Activated T-cell treated with anti-CD3 and anti-CD28 coated beads, Interleukin-2, amount 50 U/mL, for 4 hours (primary cell): ENCODE measurements around the gene SEMA6A. TPM values are rescaled to one million over a fixed set of nuclear protein-coding genes. Genes with fewer than 3 reads are reported as not detected.

Experiments used
- ATAC-seq, 2 donors: fragments of 200-7000 bp; cut with Tn5 transposase; one replicate each; pipeline ENCODE4 v1.10.0; 2021
- DNase-seq: peaks from one replicate; pipeline ENCODE4 v3.0.0-alpha.2; 2020
- H3K27me3 Mint-ChIP-seq: one replicate; pipeline ENCODE4 v1.8.0; 2021; ENCODE audit warnings: low read depth, mixed read lengths
- H3K36me3 Mint-ChIP-seq: one replicate; pipeline ENCODE4 v1.8.0; 2022; ENCODE audit warnings: mixed read lengths; ENCODE audit not compliant: insufficient read depth
- H3K4me1 Mint-ChIP-seq: one replicate; pipeline ENCODE4 v1.8.0; 2021; ENCODE audit warnings: low read depth, mixed read lengths
- H3K4me3 Mint-ChIP-seq: one replicate; pipeline ENCODE4 v1.8.0; 2021; ENCODE audit warnings: mild to moderate bottlenecking, moderate library complexity, mixed read lengths
- H3K9me3 Mint-ChIP-seq: one replicate; pipeline ENCODE4 v1.8.0; 2021; ENCODE audit warnings: mixed read lengths
- total RNA-seq, 3 donors: library from RNA; stranded (reverse); gene quantifications; one replicate each; pipeline ENCODE4 v1.2.1, GENCODE V29; 2021

Gene SEMA6A
- total RNA-seq, 3 donors from 2014 or later, result 0.92 to 2.1 (median 1.1) TPM

DNA sequence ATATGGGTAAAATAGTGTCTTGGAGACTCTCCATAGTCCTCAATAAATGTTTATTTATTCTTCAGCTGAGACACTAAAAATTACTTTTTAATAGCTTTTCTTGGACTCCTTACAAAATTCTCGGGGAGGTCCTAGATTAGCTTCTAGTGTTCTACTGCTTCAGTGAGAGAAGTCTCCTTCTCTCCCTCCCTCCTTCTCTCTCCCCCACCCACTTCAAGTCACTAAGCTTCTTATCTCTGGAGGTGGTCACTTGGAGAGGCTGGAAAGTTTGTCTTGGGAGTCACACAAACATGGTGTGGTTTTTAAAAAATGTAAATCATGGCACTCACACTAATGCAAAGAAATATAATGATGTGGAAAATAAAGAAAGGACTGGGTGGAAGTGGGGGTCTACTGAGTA, 64.1 kb downstream of the SEMA6A start:
- ATAC-seq (no peak), DNase-seq (no peak)
- Mint-ChIP-seq H3K36me3 (peaks cover 3% of the 10 kb centered on the region), H3K4me1 (no peaks in the 10 kb centered on the region), H3K4me3 (no peak overlapping the region), H3K27me3 (no peaks in the 10 kb centered on the region), H3K9me3 (peaks cover 4% of the 10 kb centered on the region)

DNA sequence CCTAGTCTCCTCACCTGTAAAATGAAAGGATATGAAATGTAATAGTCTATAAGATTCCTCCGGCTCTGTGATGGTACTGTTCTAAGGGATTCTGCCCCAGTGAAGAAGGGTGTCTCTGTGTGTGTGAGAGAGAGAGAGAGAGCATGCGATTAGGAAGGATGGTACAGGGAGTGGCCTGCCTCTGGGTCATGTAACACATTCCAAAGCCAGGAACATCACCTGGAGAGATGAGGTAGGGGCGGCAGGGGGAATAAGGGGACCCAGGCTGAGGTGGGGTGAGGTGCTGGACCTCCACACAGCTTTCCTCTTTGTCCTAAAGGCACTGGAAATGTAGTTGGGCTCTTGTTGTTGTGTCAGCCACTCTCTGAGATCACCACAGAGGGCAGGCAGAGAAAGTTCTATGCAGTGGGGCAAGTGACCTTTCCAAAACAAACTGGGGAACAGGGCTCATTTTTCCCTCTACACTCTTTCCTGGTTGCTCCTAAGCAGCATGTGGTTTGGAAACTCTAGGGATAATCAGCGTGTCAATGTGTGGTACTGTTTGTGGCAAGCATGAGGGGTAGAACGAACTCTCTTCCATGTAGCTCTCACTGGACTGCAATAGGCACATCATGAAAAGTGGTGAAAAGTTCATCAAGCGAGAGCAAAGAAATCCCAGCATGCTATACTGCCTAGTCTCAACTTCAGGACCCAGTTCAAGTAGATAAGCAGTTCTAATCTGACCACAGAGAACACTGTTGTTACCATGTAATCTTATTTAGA, 65.0 kb downstream of the SEMA6A start:
- Mint-ChIP-seq H3K9me3 (peaks cover 4% of the 10 kb centered on the region), H3K4me3 (no peak overlapping the region), H3K27me3 (no peaks in the 10 kb centered on the region), H3K36me3 (peaks cover 3% of the 10 kb centered on the region), H3K4me1 (no peaks in the 10 kb centered on the region)
- DNase-seq, result no peak
- no peak for ATAC-seq

DNA sequence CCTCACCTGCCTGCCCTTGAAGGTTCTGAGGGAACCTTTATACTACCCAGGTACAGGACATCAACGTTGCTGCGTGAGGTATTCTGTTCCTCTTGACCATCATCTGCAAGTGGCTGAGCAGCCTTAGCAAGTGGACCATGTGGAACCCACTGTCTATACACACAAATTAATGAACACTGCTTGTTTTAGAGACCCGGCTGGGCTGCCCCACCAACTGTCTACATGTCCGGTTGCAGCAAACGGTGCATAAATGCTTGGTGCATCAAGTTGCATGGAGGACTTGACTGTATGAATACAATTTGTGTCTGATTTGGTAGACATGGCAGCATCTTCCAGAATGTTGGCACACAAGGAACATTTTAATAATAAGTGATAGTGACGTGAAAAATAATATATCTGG, 65.8 kb downstream of the SEMA6A start:
- Mint-ChIP-seq H3K36me3 (peaks cover 3% of the 10 kb centered on the region), H3K4me1 (no peaks in the 10 kb centered on the region), H3K4me3 (no peak overlapping the region), H3K9me3 (peaks cover 4% of the 10 kb centered on the region), H3K27me3 (no peaks in the 10 kb centered on the region)
- no peak for ATAC-seq
- DNase-seq, result no peak

DNA sequence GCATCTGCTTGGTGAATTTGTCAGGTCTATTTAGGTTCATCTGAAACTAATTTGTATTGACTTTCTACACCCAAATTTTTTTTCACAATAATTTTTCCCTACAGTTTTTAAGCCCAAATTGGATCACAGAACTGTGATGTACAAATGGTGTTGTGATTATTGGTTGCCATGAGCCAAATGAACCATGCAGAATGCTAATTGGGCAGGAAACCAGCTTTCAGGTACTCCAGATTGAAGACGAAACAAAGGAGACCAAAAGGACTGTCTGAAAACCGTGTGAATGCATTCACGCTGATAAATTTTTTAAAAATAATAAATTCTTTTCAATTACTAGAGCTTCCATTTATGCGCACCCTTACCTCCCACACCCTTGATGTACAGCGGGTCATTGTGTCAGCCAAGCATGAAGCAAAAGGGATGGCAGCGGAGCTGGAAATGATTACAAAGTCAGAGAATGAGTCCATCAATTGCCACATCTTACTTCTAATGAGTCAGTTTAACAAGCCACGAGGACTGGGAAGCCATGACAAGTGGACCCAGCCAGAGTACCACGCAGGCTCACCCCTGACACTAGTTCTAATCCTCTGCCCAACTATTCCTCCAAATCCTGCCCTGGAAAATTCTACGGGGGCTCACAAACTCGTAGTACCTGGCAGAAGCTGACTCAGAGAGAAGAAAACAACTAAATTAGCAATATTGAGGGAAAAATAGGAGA, 66.5 kb downstream of the SEMA6A start:
- no peaks in the 10 kb centered on the region for H3K36me3 Mint-ChIP-seq
- no peak overlapping the region for H3K4me3 Mint-ChIP-seq
- no peak for ATAC-seq
- no peaks in the 10 kb centered on the region for H3K9me3 Mint-ChIP-seq
- no peaks in the 10 kb centered on the region for H3K4me1 Mint-ChIP-seq
- no peak for DNase-seq
- H3K27me3 Mint-ChIP-seq, result no peaks in the 10 kb centered on the region

DNA sequence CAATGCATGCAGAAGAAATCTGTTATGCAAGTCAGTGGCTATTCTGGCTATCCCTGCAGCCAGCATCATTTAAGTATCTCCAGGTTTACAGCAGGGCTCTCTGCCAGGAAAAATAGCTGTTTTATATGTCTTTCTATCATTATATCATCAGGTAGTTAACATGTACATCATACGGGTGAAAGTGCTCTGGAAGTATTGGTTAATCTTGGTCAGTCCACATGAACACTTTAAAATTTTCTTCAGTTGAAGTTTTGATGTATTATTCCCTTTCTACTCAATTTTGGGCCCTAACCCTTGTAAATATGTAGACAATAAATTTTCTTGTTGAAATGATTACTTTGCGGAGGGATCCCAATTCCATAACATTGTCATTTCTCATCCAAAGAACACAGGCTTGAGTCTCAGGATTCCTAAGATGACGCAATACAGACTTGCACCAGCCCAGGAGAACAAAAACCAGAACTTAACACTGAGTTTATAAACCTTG, 67.5 kb downstream of the SEMA6A start:
- DNase-seq (no peak), ATAC-seq (no peak)
- H3K27me3 Mint-ChIP-seq, result no peaks in the 10 kb centered on the region
- no peaks in the 10 kb centered on the region for H3K9me3 Mint-ChIP-seq
- H3K4me3 Mint-ChIP-seq, result no peak overlapping the region
- H3K4me1 Mint-ChIP-seq, result no peaks in the 10 kb centered on the region
- H3K36me3 Mint-ChIP-seq, result no peaks in the 10 kb centered on the region

DNA sequence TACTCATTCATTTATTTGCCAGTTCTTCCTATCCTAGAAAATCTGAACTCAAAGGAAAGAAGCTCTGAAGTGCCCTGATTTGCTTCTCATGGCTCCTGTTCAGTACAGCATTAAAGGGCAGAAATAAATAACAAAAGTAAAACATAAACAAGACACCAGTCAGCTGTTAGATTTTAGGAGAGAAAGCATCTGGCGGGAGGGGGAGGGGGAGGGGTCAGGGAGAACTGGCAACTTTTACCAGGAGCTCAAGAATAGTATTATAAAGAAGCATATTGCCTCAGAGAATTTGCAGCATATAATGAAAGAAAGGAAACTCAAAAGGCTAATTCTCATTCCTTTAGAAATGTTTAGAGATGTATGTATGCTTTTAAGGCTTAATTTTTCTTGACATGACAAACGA, 68.1 kb downstream of the SEMA6A start:
- Mint-ChIP-seq H3K9me3 (no peaks in the 10 kb centered on the region), H3K4me1 (no peaks in the 10 kb centered on the region), H3K36me3 (no peaks in the 10 kb centered on the region), H3K27me3 (no peaks in the 10 kb centered on the region), H3K4me3 (no peak overlapping the region)
- no peak for ATAC-seq
- no peak for DNase-seq

DNA sequence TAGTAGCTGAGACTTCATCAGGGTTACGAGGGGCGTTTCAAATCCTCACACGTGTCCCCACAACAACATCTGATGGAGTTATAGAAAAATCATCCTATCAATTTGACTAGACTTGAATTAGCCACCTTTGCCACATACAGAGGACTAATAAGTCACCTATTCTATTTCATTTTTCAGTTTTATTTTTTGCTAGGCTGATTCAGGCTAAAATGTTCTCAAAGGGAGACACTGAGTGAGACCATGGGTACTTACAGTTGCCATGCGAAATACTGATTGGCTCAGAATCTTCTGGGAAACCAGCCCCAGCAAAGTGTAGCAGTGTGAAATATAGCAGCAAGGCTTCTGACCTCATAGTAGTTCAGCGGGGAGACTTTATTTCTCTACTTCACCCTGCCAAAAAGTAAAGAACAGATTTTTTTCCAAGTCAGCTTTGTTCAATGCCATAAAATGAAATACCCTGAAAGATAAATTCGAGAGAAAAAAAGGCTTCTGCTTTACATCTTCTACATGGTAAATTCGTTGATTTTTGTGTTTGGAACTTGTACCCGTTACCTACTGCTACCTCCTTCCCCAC, 69.9 kb downstream of the SEMA6A start:
- Mint-ChIP-seq H3K36me3 (no peaks in the 10 kb centered on the region), H3K4me3 (no peak overlapping the region), H3K27me3 (no peaks in the 10 kb centered on the region), H3K9me3 (no peaks in the 10 kb centered on the region), H3K4me1 (no peaks in the 10 kb centered on the region)
- no peak for ATAC-seq
- no peak for DNase-seq

DNA sequence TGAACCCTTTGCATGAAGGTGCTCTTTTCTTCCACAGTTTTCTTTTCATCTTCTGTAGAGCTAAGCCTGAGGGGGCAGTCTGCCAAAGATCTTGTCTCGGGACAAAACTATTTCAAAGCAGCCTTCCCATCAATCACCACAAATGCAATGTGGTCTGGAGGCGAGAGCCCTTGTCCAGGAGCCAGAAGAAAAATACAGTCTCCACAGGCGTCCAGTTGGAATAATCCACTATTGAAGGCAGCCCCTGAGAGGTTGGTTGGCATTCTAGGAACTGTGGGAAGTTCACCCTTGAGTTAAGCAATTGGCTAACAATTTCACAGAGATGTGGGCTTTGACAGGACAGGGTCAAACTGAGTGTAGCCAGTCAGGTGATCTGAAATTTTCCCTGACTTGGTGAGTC, 72.0 kb downstream of the SEMA6A start:
- Mint-ChIP-seq H3K4me3 (no peak overlapping the region), H3K4me1 (no peaks in the 10 kb centered on the region), H3K9me3 (no peaks in the 10 kb centered on the region), H3K36me3 (no peaks in the 10 kb centered on the region), H3K27me3 (no peaks in the 10 kb centered on the region)
- no peak for ATAC-seq
- no peak for DNase-seq

DNA sequence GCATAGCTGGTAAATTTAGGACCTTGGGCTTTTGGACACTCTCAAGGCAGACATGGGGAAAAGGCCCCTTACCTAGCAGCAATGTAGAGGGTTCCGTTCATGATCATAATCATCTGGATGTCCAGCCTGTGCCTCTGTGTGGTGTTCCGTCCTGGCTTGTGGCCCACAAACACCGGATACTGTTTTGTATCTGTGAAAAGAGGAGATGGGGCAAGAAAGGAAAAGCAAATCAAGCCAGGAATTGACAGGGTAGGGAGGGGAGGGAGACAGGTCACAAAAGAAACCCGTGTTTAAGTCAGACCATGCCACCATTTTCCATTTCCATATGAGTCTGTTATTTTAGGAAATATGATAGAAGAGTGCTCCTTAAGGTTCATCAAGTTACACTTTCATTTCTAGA, 72.5 kb downstream of the SEMA6A start:
- ATAC-seq (no peak), DNase-seq (no peak)
- H3K36me3 Mint-ChIP-seq, result no peaks in the 10 kb centered on the region
- no peaks in the 10 kb centered on the region for H3K27me3 Mint-ChIP-seq
- no peaks in the 10 kb centered on the region for H3K4me1 Mint-ChIP-seq
- no peaks in the 10 kb centered on the region for H3K9me3 Mint-ChIP-seq
- H3K4me3 Mint-ChIP-seq, result no peak overlapping the region

DNA sequence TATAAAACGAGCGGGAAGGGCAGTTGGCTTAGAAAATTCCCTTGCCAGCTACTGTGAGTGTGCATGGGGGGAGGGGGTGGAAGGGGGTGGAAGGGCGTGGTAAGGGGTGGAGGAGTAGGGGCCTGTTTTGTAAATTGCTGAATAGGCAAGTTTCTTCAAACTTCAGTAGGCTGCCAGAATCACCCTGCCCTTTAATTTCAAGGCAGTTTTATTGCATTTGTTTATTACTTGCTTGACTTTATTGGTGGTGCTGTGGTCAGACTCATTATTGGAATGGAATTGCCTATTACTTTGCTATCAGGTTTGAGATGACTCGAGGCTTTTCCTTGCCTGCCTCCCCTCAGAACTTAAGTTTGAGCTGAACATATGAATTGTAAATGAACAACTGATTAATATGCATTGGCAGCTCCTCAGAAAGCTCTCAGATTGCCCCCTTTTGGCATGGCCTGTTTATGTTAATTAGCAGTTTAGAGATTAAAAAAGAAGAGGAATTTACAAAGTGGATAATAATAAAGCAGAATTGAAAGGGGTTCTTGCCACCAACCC, 76.0 kb downstream of the SEMA6A start:
- no peak for DNase-seq
- H3K4me1 Mint-ChIP-seq, result no peaks in the 10 kb centered on the region
- no peak overlapping the region for H3K4me3 Mint-ChIP-seq
- peaks cover 5% of the 10 kb centered on the region for H3K36me3 Mint-ChIP-seq
- H3K9me3 Mint-ChIP-seq, result no peaks in the 10 kb centered on the region
- H3K27me3 Mint-ChIP-seq, result no peaks in the 10 kb centered on the region
- no peak for ATAC-seq

DNA sequence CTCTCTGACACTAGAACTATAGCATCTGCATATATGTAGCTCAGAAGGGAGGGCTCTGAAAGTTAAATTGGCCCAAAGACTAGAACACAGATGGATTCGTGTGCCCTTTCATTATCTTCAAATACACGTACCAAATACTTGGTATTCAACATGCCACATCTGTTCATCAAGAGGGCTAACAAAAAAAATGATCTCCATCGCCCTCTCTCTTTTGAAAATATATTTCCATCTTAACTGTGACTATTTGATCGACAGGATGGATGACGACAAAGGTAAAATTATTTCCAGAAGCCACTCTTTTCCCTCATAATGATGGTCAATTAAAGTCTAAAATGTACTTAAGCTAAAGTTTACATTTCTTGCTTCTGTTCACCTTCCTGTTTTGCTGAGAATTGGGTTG, 77.0 kb downstream of the SEMA6A start:
- H3K9me3 Mint-ChIP-seq, result no peaks in the 10 kb centered on the region
- ATAC-seq (no peak), DNase-seq (no peak)
- H3K27me3 Mint-ChIP-seq, result no peaks in the 10 kb centered on the region
- no peak overlapping the region for H3K4me3 Mint-ChIP-seq
- H3K36me3 Mint-ChIP-seq, result peaks cover 5% of the 10 kb centered on the region
- no peaks in the 10 kb centered on the region for H3K4me1 Mint-ChIP-seq

DNA sequence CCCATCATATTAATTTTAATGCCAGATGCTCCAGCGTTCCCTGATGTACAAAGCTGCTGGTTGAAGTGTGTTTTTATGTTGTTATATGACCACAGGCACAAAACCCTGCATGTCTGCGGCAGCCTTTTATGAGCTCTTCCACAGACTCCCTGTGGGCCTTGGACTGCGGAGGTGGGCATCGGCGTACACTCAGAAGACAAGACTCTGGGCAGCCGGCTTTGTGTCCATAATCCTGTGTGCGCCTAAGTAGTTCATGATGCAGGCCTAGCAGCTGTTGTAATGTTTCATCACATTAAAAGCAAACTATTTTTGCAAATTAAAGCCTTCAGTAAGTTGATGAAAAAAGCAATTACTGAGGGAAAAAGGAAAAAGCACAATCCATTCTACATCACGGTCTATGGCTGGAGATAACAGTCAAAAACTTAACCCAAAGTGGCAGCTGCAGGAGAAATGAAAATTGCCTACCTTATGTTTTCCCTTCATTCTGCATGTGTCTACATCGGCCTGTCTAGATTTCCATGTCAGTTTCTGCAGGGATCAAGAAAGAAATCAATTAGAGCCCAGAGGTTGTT, 78.8 kb downstream of the SEMA6A start:
- DNase-seq (no peak), ATAC-seq (no peak)
- no peaks in the 10 kb centered on the region for H3K27me3 Mint-ChIP-seq
- peaks cover 10% of the 10 kb centered on the region for H3K4me1 Mint-ChIP-seq
- H3K36me3 Mint-ChIP-seq, result peaks cover 5% of the 10 kb centered on the region
- no peaks in the 10 kb centered on the region for H3K9me3 Mint-ChIP-seq
- no peak overlapping the region for H3K4me3 Mint-ChIP-seq

DNA sequence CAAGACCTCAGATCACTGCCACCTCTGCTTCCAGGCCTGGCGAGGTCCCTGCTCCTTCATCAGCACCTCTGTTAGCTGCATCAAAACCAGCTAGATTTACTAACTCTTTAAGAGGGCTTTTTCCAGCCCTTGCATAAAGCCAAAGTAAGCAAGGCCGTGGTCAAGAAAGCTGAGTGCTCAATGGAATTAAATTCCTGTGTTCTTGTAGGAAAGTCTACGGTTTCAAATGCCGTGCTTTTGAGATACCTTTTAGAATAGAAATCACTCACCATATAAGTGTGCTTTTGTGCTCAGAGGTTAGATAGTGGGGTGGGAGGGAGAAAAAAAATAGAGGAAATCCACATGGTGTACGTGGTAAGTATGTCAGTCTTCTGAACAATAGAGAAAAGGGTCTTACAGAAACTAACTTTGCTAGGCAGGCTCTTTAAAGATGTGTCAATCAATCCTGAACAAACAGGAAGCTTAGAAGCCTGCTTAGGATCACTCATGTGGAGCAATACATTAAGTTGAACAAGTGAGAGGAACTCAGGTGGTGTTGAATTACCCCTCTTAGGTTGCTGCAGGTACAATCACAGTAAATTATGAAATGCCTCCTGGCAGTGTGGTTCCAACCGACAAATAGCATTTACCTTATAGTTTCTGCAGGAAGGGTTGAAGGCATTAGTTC, 79.7 kb downstream of the SEMA6A start:
- Mint-ChIP-seq H3K9me3 (no peaks in the 10 kb centered on the region), H3K4me1 (peaks cover 11% of the 10 kb centered on the region), H3K4me3 (no peak overlapping the region), H3K36me3 (peaks cover 5% of the 10 kb centered on the region), H3K27me3 (no peaks in the 10 kb centered on the region)
- DNase-seq, result no peak
- ATAC-seq, result no peak

DNA sequence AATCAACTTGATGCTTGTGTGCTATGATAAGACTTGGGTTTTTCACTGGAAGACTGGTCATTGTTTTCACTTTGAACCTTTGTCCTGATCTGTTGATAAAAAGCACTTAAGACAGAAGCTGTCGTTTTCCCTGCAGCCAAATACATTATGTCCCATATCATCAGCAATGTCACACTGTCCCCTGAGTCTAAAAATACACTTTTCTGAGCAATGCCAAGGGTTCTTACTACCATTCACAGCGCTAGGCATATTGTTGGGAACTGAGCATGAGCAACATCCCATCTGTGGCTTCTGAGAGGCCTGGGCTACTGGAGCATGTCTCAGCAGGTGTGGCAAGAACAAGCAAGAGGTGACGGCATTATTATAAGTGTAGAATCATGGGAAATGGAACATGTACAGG, 81.8 kb downstream of the SEMA6A start:
- Mint-ChIP-seq H3K4me3 (no peak overlapping the region), H3K36me3 (peaks cover 5% of the 10 kb centered on the region), H3K9me3 (no peaks in the 10 kb centered on the region), H3K27me3 (no peaks in the 10 kb centered on the region), H3K4me1 (peaks cover 11% of the 10 kb centered on the region)
- ATAC-seq (no peak), DNase-seq (no peak)
